Neutrophil (primary cell): ENCODE data around the gene S1PR4.

Source experiments
- H3K27ac ChIP-seq: fragments of 200-600 bp; sonication (generic); 2 replicates; pipeline ENCODE4 v1.5.1; 2016; ENCODE audit warnings: mild to moderate bottlenecking, moderate library complexity
- H3K27me3 ChIP-seq: fragments of 200-600 bp; sonication (generic); 2 replicates; pipeline ENCODE4 v1.6.0; 2016; ENCODE audit warnings: mild to moderate bottlenecking
- H3K36me3 ChIP-seq: fragments of 200-600 bp; sonication (generic); 2 replicates; pipeline ENCODE4 v1.5.1; 2017
- H3K4me1 ChIP-seq, 2 experiments: fragments of 200-600 bp in 1 of 2; sonication (generic) in 1 of 2; 1 replicate in 1 of 2; 2 replicates in 1 of 2; pipeline versions ENCODE4 v1.5.1 to v1.6.1; 2013 to 2016; ENCODE audit warnings: low read depth in 1 of 2, low read length in 1 of 2, mild to moderate bottlenecking in 1 of 2, moderate library complexity in 1 of 2; ENCODE audit not compliant: control insufficient read depth in 1 of 2, insufficient read depth in 1 of 2
- H3K4me3 ChIP-seq, 2 experiments: fragments of 200-600 bp in 1 of 2; sonication (generic) in 1 of 2; 1 replicate in 1 of 2; 2 replicates in 1 of 2; pipeline ENCODE4 v1.5.1; 2013 to 2016; ENCODE audit warnings: low read depth in 1 of 2, low read length in 1 of 2, mild to moderate bottlenecking in 1 of 2, moderate library complexity in 1 of 2
- H3K9me3 ChIP-seq: fragments of 200-600 bp; sonication (generic); 2 replicates; pipeline ENCODE4 v1.5.1; 2016
- TF ChIP-seq, protein P1 (sequence below): fragments of 200-600 bp; sonication (generic); IDR thresholded peaks from 2 replicates; pipeline ENCODE4 v1.5.1; 2016; ENCODE audit warnings: antibody characterized with exemption

Gene S1PR4

DNA sequence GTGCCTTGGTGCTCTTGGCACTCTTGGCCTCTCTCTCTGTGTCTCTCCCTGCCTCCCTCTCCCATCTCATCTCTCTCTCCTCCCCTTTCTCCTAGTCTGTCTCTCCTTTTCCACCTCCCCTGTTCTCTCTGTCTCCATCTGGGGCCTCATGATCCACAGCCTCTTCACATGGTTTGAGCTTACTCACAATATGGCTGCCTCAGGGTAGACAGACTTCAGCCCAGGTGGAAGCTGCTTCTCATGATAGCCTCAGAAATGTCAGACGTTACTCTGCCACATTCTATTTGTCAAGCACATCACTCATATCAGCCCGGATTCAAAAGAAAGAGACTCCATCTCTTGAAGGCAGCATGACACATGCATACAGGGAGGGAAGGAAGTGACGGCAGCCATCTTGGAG is 18.4 kb upstream of the S1PR4 start:
- peaks cover 22 to 25% of the 10 kb centered on the region in 2 experiments for H3K4me1 ChIP-seq
- no peaks in the 10 kb centered on the region for H3K9me3 ChIP-seq
- TF ChIP-seq, protein P1, sequence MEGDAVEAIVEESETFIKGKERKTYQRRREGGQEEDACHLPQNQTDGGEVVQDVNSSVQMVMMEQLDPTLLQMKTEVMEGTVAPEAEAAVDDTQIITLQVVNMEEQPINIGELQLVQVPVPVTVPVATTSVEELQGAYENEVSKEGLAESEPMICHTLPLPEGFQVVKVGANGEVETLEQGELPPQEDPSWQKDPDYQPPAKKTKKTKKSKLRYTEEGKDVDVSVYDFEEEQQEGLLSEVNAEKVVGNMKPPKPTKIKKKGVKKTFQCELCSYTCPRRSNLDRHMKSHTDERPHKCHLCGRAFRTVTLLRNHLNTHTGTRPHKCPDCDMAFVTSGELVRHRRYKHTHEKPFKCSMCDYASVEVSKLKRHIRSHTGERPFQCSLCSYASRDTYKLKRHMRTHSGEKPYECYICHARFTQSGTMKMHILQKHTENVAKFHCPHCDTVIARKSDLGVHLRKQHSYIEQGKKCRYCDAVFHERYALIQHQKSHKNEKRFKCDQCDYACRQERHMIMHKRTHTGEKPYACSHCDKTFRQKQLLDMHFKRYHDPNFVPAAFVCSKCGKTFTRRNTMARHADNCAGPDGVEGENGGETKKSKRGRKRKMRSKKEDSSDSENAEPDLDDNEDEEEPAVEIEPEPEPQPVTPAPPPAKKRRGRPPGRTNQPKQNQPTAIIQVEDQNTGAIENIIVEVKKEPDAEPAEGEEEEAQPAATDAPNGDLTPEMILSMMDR, result no peak
- H3K27ac ChIP-seq, result no peak overlapping the region
- no peak overlapping the region for H3K4me3 ChIP-seq
- H3K27me3 ChIP-seq, result no peaks in the 10 kb centered on the region
- peaks cover 29% of the 10 kb centered on the region for H3K36me3 ChIP-seq

DNA sequence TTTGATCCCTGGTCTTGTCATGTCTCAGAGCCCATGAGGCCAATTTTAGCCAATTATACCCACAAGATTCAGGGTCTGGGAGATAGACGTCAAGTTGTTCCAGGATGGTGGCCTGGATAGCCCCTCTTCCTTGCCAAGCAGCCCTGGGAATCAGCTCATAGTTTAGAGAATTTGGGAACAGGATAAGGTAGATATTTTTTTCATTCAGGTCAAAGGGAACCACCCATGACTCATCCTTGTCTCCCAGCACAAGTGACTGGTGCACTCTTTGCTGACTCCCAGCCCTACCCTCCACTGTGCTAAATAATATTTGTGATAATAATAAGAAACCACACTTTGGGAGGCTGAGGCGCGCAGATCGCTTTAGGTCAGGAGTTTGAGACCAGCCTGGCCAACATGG is 17.1 kb upstream of the S1PR4 start:
- H3K27ac ChIP-seq, result peak overlapping the region; percentile 4
- TF ChIP-seq, protein P1, result no peak
- H3K4me1 ChIP-seq, result peaks cover 35% of the 10 kb centered on the region in 2 experiments
- H3K36me3 ChIP-seq, result peaks cover 26% of the 10 kb centered on the region
- H3K4me3 ChIP-seq, result no peak overlapping the region
- H3K27me3 ChIP-seq, result no peaks in the 10 kb centered on the region
- no peaks in the 10 kb centered on the region for H3K9me3 ChIP-seq

DNA sequence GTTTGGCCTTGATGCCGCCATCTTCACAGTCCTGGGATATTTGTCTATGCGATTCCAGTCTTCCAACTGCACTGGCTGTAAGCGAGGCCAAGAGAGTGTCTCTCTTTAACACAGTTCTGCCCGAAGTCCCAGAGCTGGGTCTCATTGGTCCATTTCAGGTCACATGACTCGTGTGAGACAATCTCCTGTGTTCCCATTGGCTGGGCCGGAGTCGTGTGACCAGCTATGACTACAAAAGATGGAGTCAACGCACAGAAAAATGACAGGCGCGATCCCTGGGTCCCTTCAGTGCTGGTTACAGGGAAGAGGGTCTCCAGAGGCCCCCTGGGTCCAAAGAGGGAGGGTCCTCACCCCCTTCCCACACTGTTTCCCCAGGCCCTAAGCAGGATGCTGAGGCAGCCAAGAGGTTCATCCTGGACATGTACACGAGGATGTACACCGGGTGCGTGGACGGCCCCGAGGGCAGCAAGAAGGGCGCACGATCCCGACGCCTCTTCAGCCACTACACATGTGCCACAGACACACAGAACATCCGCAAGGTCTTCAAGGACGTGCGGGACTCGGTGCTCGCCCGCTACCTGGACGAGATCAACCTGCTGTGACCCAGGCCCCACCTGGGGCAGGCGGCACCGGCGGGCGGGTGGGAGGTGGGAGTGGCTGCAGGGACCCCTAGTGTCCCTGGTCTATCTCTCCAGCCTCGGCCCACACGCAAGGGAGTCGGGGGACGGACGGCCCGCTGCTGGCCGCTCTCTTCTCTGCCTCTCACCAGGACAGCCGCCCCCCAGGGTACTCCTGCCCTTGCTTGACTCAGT is 15.9 kb upstream of the S1PR4 start:
- TF ChIP-seq, protein P1, result no peak
- Histone ChIP-seq H3K36me3 (peaks cover 21% of the 10 kb centered on the region), H3K27ac (peak overlapping the region; percentile 96), H3K27me3 (no peaks in the 10 kb centered on the region), H3K9me3 (no peaks in the 10 kb centered on the region), H3K4me3 (peak overlapping the region in 1 of 2 experiments; percentile 54), H3K4me1 (peaks cover 46 to 47% of the 10 kb centered on the region in 2 experiments)

DNA sequence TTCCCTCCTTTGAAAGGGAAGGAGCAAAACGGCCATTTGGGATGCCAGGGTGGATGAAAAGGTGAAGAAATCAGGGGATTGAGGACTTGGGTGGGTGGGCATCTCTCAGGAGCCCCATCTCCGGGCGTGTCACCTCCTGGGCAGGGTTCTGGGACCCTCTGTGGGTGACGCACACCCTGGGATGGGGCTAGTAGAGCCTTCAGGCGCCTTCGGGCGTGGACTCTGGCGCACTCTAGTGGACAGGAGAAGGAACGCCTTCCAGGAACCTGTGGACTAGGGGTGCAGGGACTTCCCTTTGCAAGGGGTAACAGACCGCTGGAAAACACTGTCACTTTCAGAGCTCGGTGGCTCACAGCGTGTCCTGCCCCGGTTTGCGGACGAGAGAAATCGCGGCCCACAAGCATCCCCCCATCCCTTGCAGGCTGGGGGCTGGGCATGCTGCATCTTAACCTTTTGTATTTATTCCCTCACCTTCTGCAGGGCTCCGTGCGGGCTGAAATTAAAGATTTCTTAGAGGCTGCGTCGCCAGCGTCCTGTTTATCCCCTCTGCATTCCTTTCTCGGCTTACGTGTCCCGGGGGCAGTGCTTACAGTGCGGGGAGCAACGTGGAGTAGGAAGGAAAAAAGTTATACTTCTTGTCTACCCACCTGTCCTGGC is 15.2 kb upstream of the S1PR4 start:
- Histone ChIP-seq H3K4me3 (peak overlapping the region; percentile 54 to 71), H3K36me3 (peaks cover 14% of the 10 kb centered on the region), H3K9me3 (no peaks in the 10 kb centered on the region), H3K4me1 (peaks cover 49 to 51% of the 10 kb centered on the region in 2 experiments), H3K27ac (peak overlapping the region; percentile 96), H3K27me3 (no peaks in the 10 kb centered on the region)
- TF ChIP-seq, protein P1, result peak; percentile 98

DNA sequence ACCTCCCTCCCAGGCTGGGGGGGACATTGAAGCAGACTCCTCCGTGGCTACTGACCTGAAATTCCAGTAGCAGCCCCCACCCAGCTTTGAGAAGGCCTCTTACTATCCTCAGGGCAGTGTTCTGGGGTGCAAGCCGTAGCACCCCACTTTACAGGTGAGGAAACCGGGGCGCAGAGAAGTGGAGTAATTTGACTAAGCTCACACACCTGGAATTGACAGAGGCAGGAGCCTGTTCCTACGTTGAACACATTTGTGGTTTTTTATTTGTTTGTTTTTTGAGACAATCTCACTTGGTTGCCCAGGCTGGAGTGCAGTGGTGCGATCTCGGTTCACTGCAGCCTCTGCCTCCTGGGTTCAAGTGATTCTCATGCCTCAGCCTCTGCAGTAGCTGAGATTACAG is 14.6 kb upstream of the S1PR4 start:
- H3K4me3 ChIP-seq, result peak overlapping the region; percentile 54 to 71
- TF ChIP-seq, protein P1, result no peak
- peaks cover 14% of the 10 kb centered on the region for H3K36me3 ChIP-seq
- peaks cover 49 to 52% of the 10 kb centered on the region in 2 experiments for H3K4me1 ChIP-seq
- H3K27ac ChIP-seq, result peak overlapping the region; percentile 96
- H3K27me3 ChIP-seq, result no peaks in the 10 kb centered on the region
- no peaks in the 10 kb centered on the region for H3K9me3 ChIP-seq
